Upper lobe of left lung (tissue), 6 donors: Measurements from ENCODE around the gene VIPAS39. TPM values are rescaled to one million over a fixed set of nuclear protein-coding genes. Genes with fewer than 3 reads are reported as not detected.

Source experiments
- ATAC-seq, 2 donors: fragments of 200-7000 bp; cut with Tn5 transposase; one replicate each; pipeline ENCODE4 v1.9.1; 2022; ENCODE audit warnings: mild to moderate bottlenecking in 2 of 2, moderate library complexity in 2 of 2; ENCODE audit not compliant: low FRiP score in 2 of 2
- DNase-seq, 2 donors: peaks; one replicate each; pipeline ENCODE4 v3.0.0-alpha.2; 2019 to 2020
- H3K27ac ChIP-seq, 4 donors: fragments of 200-600 bp; sonication (generic); one replicate each; pipeline ENCODE4 v1.5.1; 2016 to 2019
- H3K27me3 ChIP-seq, 4 donors: fragments of 200-600 bp; sonication (generic); one replicate each; pipeline ENCODE4 v1.5.1; 2017 to 2019
- H3K36me3 ChIP-seq, 4 donors: fragments of 200-600 bp; sonication (generic); one replicate each; pipeline ENCODE4 v1.5.1; 2016 to 2019
- H3K4me1 ChIP-seq, 4 donors: fragments of 200-600 bp; sonication (generic); one replicate each; pipeline ENCODE4 v1.5.1; 2018 to 2019
- H3K4me3 ChIP-seq, 4 donors: fragments of 200-600 bp; sonication (generic); one replicate each; pipeline ENCODE4 v1.5.1; 2017 to 2019; ENCODE audit warnings: mild to moderate bottlenecking in 2 of 4, moderate library complexity in 1 of 4
- H3K9me3 ChIP-seq, 4 donors: fragments of 200-600 bp; sonication (generic); one replicate each; pipeline ENCODE4 v1.5.1; 2018 to 2019
- CTCF ChIP-seq, 6 experiments: fragments of 450-650 bp in 4 of 6; fragments of 200-600 bp in 2 of 6; sonication (generic) in 2 of 6; IDR thresholded peaks; one replicate each; pipeline ENCODE4 v1.5.1; 2016 to 2019; ENCODE audit warnings: antibody characterized with exemption in 6 of 6
- EP300 ChIP-seq, 4 donors: sonication (generic); formaldehyde crosslinking; IDR thresholded peaks; one replicate each; pipeline ENCODE4 v1.5.1; 2017; ENCODE audit warnings: antibody characterized with exemption in 4 of 4, control low read depth in 2 of 4
- POLR2A ChIP-seq, 4 donors: fragments of 450-650 bp; IDR thresholded peaks; one replicate each; pipeline ENCODE4 v1.5.1; 2016 to 2017; ENCODE audit warnings: antibody characterized with exemption in 4 of 4, mild to moderate bottlenecking in 2 of 4
- POLR2AphosphoS5 ChIP-seq, 2 donors: sonication (generic); formaldehyde crosslinking; IDR thresholded peaks; one replicate each; pipeline ENCODE4 v1.5.1; 2017; ENCODE audit warnings: antibody characterized with exemption in 2 of 2
- WGBS, 2 donors: methylation state at CpG; one replicate each; pipeline ENCODE4 v1.1.5; 2017 to 2018; 5-methylcytosine and 5-hydroxymethylcytosine counted together
- total RNA-seq, 6 donors: library from RNA; depleted of rRNA in 4 of 6; stranded (reverse); fragments of >200 nt in 4 of 6; gene quantifications; one replicate each; pipeline versions ENCODE4 v1.1.0 to v1.2.1, GENCODE V29; 2016 to 2021
- donor health status: DM: no; HTN: no; CAD: no; lungs with moderate emphysema.
- donor health status: DM: no; HTN: yes; CAD: no; lungs with severe emphysema.

VIPAS39 gene
- total RNA-seq, 6 donors from 2014 or later, result 7.1 to 19.2 (median 16.8) TPM

DNA sequence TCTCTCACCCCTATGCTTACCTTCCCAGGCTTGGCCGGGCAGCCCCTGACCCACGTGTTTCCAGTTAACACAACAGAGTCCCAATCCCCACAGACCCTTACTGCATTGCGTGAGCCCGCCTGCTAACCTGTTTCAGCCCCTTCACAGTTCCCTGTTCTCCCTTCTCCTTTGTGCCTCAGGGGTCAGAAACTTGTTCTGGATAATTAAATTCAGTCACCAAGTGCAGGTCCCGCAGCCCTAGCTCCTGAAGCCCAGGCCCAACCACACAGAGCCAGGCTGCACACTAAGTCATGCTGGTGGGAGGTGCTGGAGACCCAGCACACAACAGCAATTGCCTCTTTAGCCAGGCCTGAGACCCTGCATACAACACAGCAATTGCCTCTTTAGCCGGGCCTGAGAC is 31.6 kb upstream of the VIPAS39 start:
- no peak for TF ChIP-seq CTCF (IDR thresholded peaks at IDR 0.05)
- TF ChIP-seq EP300 (IDR thresholded peaks at IDR 0.05), result no peak
- no peak for TF ChIP-seq POLR2AphosphoS5 (IDR thresholded peaks at IDR 0.05)
- no peak for TF ChIP-seq POLR2A (IDR thresholded peaks at IDR 0.05)
- no peak for DNase-seq
- no peak for ATAC-seq

GRCh38 chr14:77488558-77488957 is 31.2 kb upstream of the VIPAS39 start:
- no peak for ATAC-seq
- no peaks in the 10 kb centered on the region for H3K4me1 ChIP-seq
- TF ChIP-seq EP300 (IDR thresholded peaks at IDR 0.05) (no peak), POLR2AphosphoS5 (IDR thresholded peaks at IDR 0.05) (no peak), POLR2A (IDR thresholded peaks at IDR 0.05) (no peak), CTCF (IDR thresholded peaks at IDR 0.05) (no peak)
- no peaks in the 10 kb centered on the region for H3K36me3 ChIP-seq
- no peaks in the 10 kb centered on the region for H3K27me3 ChIP-seq
- no peak overlapping the region for H3K27ac ChIP-seq
- no peaks in the 10 kb centered on the region for H3K9me3 ChIP-seq
- DNase-seq, result no peak
- WGBS, 2 donors, result 80 to 88% methylated on average over 7 of the region's 7 CpGs
- no peak overlapping the region for H3K4me3 ChIP-seq

More for the DNA sequence above, 31.6 kb upstream of the VIPAS39 start:
- Histone ChIP-seq H3K4me3 (no peak overlapping the region), H3K36me3 (no peaks in the 10 kb centered on the region), H3K27ac (no peak overlapping the region), H3K27me3 (no peaks in the 10 kb centered on the region), H3K9me3 (no peaks in the 10 kb centered on the region), H3K4me1 (no peaks in the 10 kb centered on the region)
- WGBS, 2 donors, result 92% methylated on average over 6 of the region's 6 CpGs

GRCh38 chr14:77485901-77486678 is 28.7 kb upstream of the VIPAS39 start:
- ATAC-seq, result no peak

GRCh38 chr14:77485256-77485655 is 27.9 kb upstream of the VIPAS39 start:
- no peaks in the 10 kb centered on the region for H3K9me3 ChIP-seq
- DNase-seq (no peak), ATAC-seq (no peak)
- H3K27ac ChIP-seq, result no peak overlapping the region
- TF ChIP-seq EP300 (IDR thresholded peaks at IDR 0.05), result no peak
- TF ChIP-seq POLR2A (IDR thresholded peaks at IDR 0.05), result no peak
- no peak for TF ChIP-seq CTCF (IDR thresholded peaks at IDR 0.05)
- no peak for TF ChIP-seq POLR2AphosphoS5 (IDR thresholded peaks at IDR 0.05)
- no peaks in the 10 kb centered on the region for H3K27me3 ChIP-seq
- 100% methylated on average over 3 of the region's 3 CpGs; no CpG with 5 or more reads in 1 of the 2 donors for WGBS, 2 donors
- H3K4me1 ChIP-seq, result no peaks in the 10 kb centered on the region
- H3K4me3 ChIP-seq, result no peak overlapping the region
- no peaks in the 10 kb centered on the region for H3K36me3 ChIP-seq

More at GRCh38 chr14:77485901-77486678, 28.7 kb upstream of the VIPAS39 start:
- DNase-seq, result no peak
- WGBS, 2 donors, result 86 to 93% methylated on average over 7 of the region's 7 CpGs
- no peaks in the 10 kb centered on the region for H3K27me3 ChIP-seq
- no peak overlapping the region for H3K4me3 ChIP-seq
- no peak overlapping the region for H3K27ac ChIP-seq
- H3K4me1 ChIP-seq, result no peaks in the 10 kb centered on the region
- H3K9me3 ChIP-seq, result no peaks in the 10 kb centered on the region
- no peak for TF ChIP-seq POLR2A (IDR thresholded peaks at IDR 0.05)
- no peak for TF ChIP-seq EP300 (IDR thresholded peaks at IDR 0.05)
- no peak for TF ChIP-seq CTCF (IDR thresholded peaks at IDR 0.05)
- H3K36me3 ChIP-seq, result no peaks in the 10 kb centered on the region

DNA sequence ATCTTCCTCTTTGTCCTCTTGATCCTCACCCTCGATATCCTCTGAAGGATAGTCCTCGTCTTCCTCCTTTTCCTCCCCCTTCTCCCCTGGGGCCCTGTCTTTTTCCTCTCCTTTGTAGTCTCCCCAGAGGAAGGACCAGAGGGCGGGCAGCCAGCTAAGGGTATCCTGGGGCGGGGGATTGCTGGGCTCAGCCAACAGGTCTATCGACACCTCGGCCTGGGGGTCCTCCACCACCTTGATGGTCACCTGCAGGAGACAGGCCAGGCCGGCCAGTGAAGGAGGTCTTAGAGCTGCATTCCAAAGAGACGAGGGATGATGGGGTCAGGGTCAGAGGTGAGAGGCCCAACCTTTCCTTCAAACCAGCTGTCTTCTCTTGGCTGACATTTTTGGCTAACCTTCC is 25.0 kb upstream of the VIPAS39 start:
- DNase-seq (no peak), ATAC-seq (no peak)
- Histone ChIP-seq H3K36me3 (no peaks in the 10 kb centered on the region), H3K27me3 (no peaks in the 10 kb centered on the region), H3K4me3 (no peak overlapping the region), H3K27ac (no peak overlapping the region), H3K4me1 (no peaks in the 10 kb centered on the region), H3K9me3 (no peaks in the 10 kb centered on the region)
- 72 to 78% methylated on average over 6 to 8 of the region's 8 CpGs for WGBS, 2 donors
- TF ChIP-seq CTCF (IDR thresholded peaks at IDR 0.05) (no peak), EP300 (IDR thresholded peaks at IDR 0.05) (no peak), POLR2AphosphoS5 (IDR thresholded peaks at IDR 0.05) (no peak), POLR2A (IDR thresholded peaks at IDR 0.05) (no peak)
